GM18505 (cell line): ENCODE results near the gene CDK5R2.
A peak's percentile ranks its signal among the peaks of the same experiment; 100 is the strongest.
"Not testable (repeated sequence)": the region's sequence is repeated elsewhere in the genome, so short reads cannot be mapped to it uniquely, and the experiment has no call there.

ENCODE experiments used
- ATAC-seq: cut with Tn5 transposase; IDR thresholded peaks from one replicate; pipeline ENCODE4 v1.9.1; 2021; ENCODE audit not compliant: unreplicated experiment
- POLR2A ChIP-seq: IDR thresholded peaks from 4 replicates; pipeline ENCODE4 v1.6.1; 2011; ENCODE audit warnings: borderline replicate concordance; ENCODE audit not compliant: insufficient read depth, insufficient read length; ENCODE audit errors: extremely low read depth

Gene CDK5R2

DNA sequence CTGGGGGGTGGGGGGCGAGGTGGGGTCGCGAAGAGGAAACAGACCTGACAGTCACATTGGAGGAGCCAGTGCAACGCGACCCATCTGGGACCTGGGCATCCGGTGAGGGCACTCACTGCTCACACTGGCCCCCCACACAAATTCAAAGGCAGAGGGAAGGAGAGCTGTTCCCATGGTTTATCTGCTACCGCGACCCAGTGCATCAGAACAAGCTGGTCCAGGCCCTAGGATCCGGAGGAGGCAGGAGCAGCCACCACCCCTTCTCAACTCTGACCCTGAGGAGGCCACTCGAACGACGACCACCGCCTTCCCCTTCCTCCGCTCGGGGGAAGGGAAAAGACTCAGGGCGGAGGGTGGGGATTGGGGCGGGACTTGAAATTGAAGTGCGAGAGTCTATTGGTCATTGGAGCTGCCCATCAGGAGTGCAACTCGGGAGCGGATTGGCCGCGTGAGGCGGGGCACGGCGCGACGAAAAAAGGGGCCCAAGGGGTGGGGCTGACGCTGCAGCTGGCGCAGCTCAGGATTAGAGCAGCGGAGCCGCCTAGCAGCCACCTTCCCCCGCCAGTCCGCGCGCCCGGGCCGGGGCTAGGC lies at the start of gene CDK5R2:
CDK5R2 (plus strand) TSS at position 526 of the 591 bp plus-strand sequence. CDS start 155 bp downstream, outside the sequence.
- no peak for TF ChIP-seq POLR2A
- peak; percentile 96 for ATAC-seq

- no peak for TF ChIP-seq POLR2A
- no peak for ATAC-seq
These were observed 48.7 kb upstream of the CDK5R2 start for GRCh38 chr2:218910741-218911140.

DNA sequence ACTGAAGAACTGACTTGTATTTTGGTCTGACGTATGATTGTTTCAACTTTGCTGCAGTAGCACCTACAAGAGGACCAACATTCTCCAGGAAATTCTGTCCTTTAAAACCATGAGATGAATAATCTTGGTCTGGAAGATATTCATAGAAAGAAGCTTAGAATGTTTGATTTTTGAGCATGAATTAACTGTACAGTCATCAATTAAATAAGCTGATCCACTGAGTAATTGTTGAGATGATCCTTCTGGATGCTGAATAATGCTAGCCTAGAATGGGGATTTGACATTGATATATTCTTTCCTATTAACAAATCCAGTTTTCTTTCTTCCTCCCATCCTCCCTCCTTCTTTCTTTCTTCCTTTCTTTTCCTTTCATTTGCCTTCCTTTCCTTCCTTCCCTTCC lies 39.0 kb upstream of the CDK5R2 start:
- no peak for TF ChIP-seq POLR2A
- ATAC-seq, result no peak

DNA sequence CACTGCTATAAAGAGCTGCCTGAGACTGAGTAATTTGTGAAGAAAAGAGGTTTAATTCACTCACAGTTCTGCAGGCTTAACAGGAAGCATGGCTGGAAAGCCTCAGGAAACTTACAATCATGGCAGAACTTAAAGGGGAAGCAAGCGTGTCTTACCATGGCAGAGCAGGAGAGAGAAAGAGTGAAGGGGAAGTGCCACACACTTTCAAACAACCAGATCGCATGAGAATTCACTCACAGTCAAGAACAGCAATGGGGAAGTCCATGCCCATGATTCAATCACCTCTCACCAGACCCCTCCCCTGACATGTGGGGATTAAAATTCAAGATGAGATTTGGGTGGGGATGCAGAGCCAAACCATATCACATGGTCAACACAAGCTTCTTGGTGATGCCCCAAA lies 34.7 kb upstream of the CDK5R2 start:
- TF ChIP-seq POLR2A, result no peak
- no peak for ATAC-seq

DNA sequence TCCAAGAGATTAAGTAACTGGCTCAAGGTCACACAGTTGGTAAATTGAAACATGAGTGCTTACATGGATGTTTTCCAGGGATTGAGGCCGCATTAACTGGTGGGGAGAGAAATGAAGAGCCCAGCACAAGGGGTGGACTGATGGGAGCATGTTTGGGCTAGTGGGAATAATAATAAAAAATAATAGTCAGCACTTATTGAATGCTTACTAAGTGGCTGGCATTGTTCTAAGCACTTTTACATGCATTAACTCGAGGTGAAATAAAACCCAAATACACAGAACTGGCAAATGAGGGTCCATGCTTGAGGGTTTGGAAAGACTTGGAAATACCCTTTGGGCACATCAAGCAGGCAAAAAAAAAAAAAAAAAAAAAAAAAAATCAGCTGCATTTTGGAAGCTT lies 34.0 kb upstream of the CDK5R2 start:
- no peak for TF ChIP-seq POLR2A
- no peak for ATAC-seq

- TF ChIP-seq POLR2A, result no peak
- ATAC-seq, result no peak
These were observed 32.0 kb upstream of the CDK5R2 start for GRCh38 chr2:218927422-218927821.

- no peak for ATAC-seq
- TF ChIP-seq POLR2A, result no peak
These were observed 31.6 kb upstream of the CDK5R2 start for GRCh38 chr2:218927876-218928275.

DNA sequence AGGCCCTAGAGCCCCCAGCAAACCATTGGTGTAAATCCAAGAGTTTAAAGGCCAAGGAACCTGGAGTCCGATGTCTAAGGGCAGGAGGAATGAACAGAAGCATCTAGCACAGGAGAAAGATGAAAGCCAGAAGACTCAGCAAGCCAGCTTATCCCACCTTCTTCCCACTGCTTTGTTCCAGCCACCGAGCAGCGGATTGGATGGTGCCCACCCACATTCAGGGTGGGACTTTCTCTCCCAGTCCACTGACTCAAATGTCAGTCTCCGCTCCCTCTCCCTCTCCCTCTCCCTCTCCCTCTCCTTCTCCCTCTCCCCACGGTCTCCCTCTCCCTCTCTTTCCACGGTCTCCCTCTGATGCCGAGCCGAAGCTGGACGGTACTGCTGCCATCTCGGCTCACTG lies 29.0 kb upstream of the CDK5R2 start:
- ATAC-seq, result not testable (repeated sequence)

GRCh38 chr2:218931751-218932150 lies 27.7 kb upstream of the CDK5R2 start:
- not testable (repeated sequence) for ATAC-seq

- TF ChIP-seq POLR2A, result no peak
- ATAC-seq, result no peak
These were observed 14.6 kb upstream of the CDK5R2 start for GRCh38 chr2:218944759-218945404.

- no peak for TF ChIP-seq POLR2A
- no peak for ATAC-seq
These were observed 12.8 kb upstream of the CDK5R2 start for GRCh38 chr2:218946621-218947020.

DNA sequence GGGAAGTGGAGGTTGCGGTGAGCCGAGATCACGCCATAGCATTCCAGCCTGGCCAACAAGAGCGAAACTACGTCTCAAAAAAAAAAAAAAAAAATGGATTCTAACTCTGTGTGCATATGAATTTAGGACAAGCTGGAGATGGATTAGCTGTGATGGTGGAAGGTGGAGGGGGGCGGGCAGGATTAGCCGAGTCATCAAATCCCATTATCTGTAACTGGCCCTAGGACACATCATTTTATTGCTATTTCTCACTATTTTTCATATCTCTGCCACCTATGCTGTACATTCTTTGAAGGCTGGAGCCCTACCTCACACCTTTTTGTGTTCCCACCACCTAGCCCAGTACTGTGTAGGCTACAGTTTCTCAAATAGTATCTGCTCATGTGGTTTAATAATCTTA lies 7.3 kb upstream of the CDK5R2 start:
- TF ChIP-seq POLR2A, result no peak
- no peak for ATAC-seq

- ATAC-seq, result no peak
- TF ChIP-seq POLR2A, result no peak
These were observed 6.0 kb upstream of the CDK5R2 start for GRCh38 chr2:218953366-218953954.

DNA sequence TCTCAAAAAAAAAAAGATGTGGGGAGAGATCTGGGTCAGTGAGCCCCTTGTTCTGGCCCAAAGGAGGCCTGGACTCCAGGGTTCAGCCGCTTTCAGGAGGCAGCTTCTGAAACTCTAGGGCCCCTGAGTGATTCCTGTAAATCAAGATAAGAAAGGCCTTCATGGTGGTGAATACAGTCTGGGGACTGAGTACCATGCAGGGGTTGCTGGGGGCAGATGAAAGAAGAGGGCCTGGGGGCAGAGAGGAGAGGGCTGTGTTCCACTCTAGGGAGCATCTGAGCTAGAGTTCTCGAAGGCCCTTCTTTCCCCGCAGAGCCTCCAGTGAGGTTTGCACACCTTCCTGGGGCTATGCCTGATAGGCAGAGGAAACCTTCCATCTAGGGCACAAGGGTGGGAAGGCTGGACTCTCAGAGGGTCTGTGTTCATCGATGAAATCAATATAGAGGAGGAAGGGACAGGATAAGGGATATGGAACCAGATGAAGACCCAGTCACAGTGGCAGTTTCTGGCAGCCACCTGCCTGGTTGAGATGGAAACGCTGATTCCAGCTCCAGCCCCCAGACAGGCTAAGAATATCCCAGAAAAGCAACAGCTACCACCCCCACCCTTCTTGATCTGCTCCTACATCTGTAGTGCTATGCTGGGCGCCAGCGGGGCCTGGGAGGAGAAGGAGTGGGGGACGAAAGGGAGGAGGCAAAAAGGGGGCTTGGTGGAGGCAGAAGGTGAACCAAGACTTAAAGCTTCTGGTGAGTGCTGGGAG lies 4.7 kb upstream of the CDK5R2 start:
- no peak for ATAC-seq

GRCh38 chr2:218956039-218956438 lies 3.4 kb upstream of the CDK5R2 start:
- TF ChIP-seq POLR2A, result no peak
- no peak for ATAC-seq

More for the DNA sequence above, 4.7 kb upstream of the CDK5R2 start:
- TF ChIP-seq POLR2A, result no peak

GRCh38 chr2:218957671-218958070 lies 1.8 kb upstream of the CDK5R2 start:
- no peak for ATAC-seq
- no peak for TF ChIP-seq POLR2A
